Retina (tissue), 1 donor: ENCODE data around the gene AKT1S1.
"Not testable (repeated sequence)": the region's sequence is repeated elsewhere in the genome, so short reads cannot be mapped to it uniquely, and the experiment has no call there.

Experiments used
- DNase-seq: peaks from one replicate; pipeline ENCODE4 v3.0.0-alpha.2; 2016

Gene AKT1S1

DNA sequence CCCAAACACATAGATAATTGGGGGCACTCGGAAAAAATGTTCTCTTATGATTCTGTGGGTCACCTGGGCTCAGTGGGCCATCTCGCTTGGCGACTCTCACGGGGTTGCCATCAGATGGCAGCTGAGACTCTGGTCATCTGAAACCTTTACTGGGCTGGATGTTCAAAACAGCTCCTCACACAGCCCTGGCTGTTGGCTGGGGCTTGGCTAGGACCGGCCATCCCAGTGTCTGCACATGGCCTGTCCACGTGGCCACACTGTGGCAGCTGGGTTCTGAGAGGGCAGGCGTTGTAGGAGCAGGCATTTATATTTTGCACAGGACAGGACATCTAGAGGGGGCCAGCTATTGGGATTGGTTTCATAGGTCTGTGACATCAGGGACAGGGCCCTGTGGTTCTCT is 43.6 kb downstream of the AKT1S1 start:
- no peak for DNase-seq

DNA sequence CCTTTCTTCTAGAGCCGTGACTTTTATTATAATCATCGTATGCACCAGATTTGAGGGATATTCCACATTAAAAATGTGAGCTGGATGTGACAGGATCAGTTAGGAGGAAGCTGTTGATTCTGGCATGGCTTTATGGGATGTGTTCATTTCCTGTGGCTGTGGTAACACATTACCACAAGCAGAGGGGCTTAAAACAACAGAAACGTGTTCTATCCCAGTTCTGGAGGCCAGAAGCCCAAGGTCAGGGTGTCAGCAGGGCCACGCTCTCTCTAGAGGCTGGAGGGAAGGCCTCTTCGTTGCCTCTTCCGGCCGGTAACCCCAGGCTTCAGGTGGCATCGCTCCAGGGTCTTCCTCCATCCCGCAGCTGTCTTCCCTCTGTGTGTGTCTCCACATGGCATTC is 44.6 kb downstream of the AKT1S1 start:
- no peak for DNase-seq

DNA sequence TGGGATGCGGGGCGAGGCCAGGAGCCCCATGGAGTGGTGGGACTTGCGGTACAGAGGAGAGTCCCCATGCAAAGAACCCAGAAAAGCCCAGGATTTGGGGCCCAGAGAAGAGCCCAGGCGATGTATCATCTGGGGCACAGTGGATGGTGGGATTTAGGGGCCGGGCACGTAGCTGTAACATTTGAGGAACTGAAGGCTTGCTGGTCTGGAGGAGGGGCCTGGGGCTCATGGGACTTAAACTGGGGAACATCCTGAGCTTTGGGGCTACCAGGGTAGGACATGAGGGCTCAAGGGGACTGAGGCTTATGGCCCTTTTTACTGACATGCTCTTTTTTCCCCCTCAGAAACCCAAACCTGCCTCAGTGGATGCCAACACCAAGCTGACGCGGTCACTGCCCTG is 45.6 kb downstream of the AKT1S1 start:
- no peak for DNase-seq

DNA sequence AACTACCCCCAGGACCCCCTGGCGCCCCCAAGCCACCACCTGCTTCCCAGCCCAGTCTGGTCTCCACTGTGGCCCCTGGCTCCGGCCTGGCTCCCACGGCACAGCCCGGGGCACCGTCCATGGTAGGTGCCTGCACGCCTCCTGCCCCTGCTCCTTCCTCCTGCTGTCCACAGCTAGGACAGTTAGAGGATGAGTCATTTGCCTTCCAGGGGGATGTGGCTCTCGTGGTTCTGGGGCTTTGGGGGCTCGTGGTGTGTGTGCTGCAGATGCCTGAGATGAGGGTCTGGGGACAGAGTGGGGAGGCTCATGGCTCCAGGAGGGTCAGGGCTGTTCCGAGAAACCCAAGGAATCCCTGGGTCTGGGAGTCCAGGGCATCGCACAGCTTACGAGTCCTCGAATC is 46.4 kb downstream of the AKT1S1 start:
- no peak for DNase-seq

DNA sequence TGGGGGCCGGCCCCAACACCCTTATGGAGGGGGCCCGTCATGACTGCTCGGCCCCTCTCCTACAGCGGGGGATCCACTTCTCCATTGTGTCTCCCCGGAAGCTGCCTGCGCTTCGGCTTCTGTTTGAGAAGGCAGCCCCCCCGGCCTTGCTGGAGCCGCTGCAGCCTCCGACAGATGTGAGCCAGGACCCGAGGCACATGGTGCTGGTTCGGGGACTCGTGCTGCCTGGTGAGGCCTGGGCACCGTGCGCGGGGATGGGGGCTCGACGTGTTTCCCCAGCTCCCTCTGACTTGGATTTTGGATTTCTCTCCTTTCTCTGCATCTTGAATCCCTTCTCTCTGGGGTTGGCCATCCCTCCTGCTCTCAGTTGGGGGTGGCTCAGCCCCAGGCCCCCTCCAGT is 47.4 kb downstream of the AKT1S1 start:
- no peak for DNase-seq

DNA sequence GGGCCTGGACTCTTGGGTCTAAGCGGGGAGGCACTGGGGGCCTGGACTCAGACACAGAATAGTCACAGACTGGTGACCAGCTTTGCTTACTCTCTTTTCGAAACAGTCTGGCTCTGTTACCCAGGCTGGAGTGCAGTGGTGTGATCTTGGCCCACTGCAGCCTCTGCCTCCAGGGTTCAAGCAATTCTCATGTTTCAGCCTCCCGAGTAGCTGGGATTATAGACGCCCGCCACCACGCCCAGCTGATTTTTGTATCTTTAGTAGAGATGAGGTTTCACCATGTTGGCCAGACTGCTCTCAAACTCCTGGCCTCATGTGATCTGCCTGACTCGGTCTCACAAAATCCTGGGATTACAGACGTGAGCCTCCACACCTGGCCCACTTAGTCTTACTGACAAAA is 48.0 kb downstream of the AKT1S1 start:
- no peak for DNase-seq

DNA sequence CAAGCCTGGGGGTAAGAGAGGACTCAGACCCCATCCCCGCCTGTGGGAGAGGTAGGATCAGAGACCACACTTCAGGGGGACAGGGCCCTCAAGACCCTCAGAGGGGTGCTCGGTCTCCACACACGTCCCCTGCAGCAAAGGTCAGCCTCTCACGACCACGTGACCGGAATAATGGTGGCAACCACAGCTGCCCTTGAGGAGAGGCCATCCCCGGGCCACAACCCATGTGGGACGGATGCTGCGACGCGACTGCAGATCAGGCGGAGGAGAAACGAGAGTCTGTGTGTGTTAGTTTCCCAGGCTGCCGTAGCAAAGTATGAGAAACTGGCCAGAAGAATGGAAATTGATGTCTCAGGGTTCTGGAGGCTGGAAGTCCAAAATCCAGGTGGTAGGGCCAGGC is 50.1 kb downstream of the AKT1S1 start:
- DNase-seq: no peak

DNA sequence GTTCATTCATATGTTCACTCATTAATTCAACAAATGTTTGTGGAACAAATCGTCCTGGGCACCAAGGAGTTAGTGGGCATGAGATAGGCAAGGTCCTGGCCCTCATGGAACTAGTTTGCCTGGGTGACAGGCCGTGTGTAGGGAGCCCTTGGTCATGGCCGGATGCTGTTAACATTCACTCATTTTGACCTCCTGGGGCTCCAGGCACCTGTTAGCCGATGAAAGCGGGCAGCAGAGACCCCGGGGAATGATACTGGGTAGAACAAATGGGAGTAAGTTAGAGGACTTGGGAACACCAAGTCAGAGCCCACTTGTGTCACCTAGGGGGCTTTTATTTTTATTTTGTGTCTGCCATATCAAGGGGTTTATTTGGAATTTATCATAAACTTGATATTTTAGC is 52.5 kb downstream of the AKT1S1 start:
- DNase-seq: no peak

DNA sequence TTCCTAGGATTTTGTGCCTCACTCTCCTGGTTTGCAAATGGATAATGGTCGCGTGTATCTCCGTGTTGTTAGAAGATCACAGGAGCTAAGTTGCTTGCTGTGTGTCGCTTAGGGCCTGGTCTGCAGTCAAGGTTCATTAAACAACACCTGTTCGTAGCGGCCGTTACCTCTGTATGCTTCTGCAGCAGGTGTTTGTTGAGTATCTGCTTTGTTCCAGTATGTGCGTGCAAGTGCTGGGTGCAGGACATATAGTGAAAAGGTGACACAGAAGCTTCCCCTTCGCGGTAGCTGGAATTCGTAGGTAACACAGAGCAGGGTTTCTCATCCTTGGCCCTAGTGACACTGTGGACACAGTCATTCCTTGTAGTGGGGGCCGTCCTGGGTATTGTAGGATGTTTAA is 53.7 kb downstream of the AKT1S1 start:
- no peak for DNase-seq

DNA sequence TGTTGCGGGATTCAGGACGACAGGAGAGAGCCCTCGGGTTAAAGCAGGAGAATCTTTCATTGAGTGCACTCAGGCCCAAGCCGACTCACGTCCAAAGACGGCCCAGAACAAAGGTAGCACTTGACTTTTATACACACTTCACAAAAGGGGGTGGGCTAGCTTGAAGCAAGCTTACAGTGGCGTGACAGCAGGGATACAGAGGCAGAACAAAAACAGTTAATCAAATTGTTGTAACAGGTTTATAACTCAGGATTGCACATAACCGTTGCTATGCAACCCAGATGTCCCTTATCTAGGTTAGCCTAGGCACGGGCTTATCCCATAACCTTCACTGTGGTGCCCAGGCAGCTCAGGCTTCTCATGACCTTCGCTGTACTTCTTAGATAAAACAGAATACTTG is 57.0 kb downstream of the AKT1S1 start:
- no peak for DNase-seq

DNA sequence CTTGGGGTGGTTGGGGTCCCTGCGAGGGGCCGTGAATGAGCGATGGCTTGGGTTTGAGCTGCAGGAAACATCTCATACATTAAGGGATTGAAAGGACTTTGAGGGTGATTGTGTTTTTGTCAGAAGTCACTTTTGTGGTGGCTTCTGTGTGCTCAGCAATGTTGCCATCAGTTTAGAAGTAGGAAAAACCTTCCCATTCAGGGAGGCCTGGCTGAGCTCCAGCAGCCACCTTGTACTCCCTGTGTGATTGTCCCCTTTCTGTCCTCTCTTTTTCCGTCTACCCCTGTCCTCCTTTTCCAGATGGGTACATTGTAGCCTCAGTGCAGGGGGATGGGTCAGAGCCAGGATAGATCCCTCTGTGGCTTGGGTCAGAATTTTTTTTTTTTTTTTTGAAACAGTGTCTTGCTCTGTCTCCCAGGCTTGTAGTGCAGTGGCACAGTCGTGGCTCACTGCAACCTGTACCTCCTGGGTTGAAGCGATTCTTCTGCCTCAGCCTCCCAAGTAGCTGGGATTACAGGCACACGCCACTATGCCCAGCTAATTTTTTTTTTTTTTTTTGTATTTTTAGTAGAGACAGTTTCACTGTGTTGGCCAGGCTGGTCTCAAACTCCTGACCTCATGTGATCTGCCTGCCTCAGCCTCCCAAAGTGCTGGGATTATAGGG is 57.6 kb downstream of the AKT1S1 start:
- not testable (repeated sequence) for DNase-seq
